ENCODE data around the gene RPL35.

RPL35 gene

DNA sequence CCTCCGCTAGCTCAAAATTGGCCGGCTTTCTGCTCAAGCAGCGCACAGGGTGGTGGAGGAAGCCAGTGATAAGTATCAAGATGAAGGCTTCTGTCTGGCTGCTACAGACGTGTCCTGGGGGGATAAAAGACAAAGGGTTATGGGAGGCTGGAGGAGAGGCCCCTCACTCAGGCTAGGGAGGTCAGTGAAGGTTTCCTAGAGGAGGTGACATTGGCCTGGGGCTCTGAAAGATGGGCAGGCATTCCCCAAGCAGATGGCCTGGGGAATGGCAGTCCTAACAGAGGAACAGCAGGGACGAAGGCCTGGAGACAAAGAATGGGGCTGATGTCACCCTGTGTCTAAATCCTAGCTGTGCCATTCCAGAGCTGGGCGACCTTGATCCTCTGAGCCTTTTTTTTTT, 52.5 kb downstream of the RPL35 start:
- Histone ChIP-seq H3K9ac (ENCODE audit: low read length) (no peak overlapping the region), H3K4me1 (ENCODE audit: control insufficient read depth, insufficient read depth, low read length) (no peaks in the 10 kb centered on the region), H3K36me3 (ENCODE audit: control insufficient read depth, insufficient read depth, low read length) (no peaks in the 10 kb centered on the region), H3K27me3 (ENCODE audit: control insufficient read depth, insufficient read depth, low read length) (no peaks in the 10 kb centered on the region), H3K4me3 (ENCODE audit: low read length) (no peak overlapping the region), H3K9me3 (ENCODE audit: control insufficient read depth, low read length) (no peaks in the 10 kb centered on the region)

DNA sequence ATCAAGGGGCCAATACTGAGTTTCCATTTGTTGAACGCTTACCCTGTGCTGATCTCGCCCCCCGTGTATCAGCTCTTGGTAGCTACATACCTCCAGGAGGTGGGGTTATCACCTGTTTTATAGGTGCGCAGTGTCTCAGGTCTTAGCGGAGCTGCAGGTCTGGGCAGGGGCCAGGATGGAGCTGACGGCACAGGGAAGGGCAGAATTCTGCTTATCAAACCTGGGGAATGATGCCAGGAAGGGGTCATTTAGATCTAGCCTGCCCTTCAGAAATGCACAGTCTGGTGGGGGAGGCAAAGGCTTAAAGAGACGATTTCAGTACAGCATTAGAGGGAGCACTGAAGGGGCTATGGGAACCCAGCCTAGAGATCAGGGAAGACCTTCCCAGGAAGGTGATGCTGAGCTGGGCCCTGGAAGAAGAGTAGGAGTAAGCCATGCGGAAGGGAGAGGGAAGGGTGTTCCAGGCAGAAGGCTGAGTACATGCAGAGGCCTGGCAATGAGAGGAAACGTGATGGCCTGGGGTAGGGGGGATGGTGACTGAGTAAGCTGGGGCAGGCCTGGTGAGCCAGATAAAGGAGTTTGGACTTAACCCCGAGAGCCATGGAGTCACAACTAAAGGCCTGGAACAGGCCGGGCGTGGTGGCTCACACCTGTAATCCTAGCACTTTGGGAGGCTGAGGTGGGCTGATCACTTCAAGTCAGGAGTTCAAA, 53.4 kb downstream of the RPL35 start:
- H3K4me3 ChIP-seq (ENCODE audit: low read length): no peak overlapping the region
- H3K4me1 ChIP-seq (ENCODE audit: control insufficient read depth, insufficient read depth, low read length): no peaks in the 10 kb centered on the region
- no peaks in the 10 kb centered on the region for H3K9me3 ChIP-seq (ENCODE audit: control insufficient read depth, low read length)
- no peak overlapping the region for H3K9ac ChIP-seq (ENCODE audit: low read length)
- no peaks in the 10 kb centered on the region for H3K36me3 ChIP-seq (ENCODE audit: control insufficient read depth, insufficient read depth, low read length)
- H3K27me3 ChIP-seq (ENCODE audit: control insufficient read depth, insufficient read depth, low read length): no peaks in the 10 kb centered on the region
